ENCODE measurements around the gene STIMATE. TPM values are rescaled to one million over a fixed set of nuclear protein-coding genes. Genes with fewer than 3 reads are reported as not detected.

The STIMATE gene
- total RNA-seq, 1 donor from 2014 or later: 8.9 TPM

- H3K27ac ChIP-seq (ENCODE audit: low read depth, low read length): peak overlapping the region; percentile 42
- H3K36me3 ChIP-seq (ENCODE audit: control insufficient read depth in 3 of 3, insufficient read depth in 3 of 3, low read length in 3 of 3): peaks cover 0 to 2% (median 2%) of the 10 kb centered on the region in 3 donors
- H3K4me3 ChIP-seq (ENCODE audit: low read length in 3 of 3): no peak overlapping the region
- no peaks in the 10 kb centered on the region for H3K9me3 ChIP-seq (ENCODE audit: control insufficient read depth in 3 of 3, low read length in 3 of 3)
- no peaks in the 10 kb centered on the region for H3K27me3 ChIP-seq (ENCODE audit: control insufficient read depth in 3 of 3, insufficient read depth in 3 of 3, low read length in 3 of 3)
- H3K4me1 ChIP-seq (ENCODE audit: control insufficient read depth in 3 of 3, insufficient read depth in 3 of 3, low read length in 3 of 3): peaks cover 49 to 66% (median 55%) of the 10 kb centered on the region in 3 donors
- peak overlapping the region in 2 of 3 donors; percentile 29 to 88 for H3K9ac ChIP-seq (ENCODE audit: low read depth in 1 of 3, low read length in 3 of 3)
These were observed 1.9 kb downstream of the STIMATE start for GRCh38 chr3:52895418-52895817.

GRCh38 chr3:52894756-52895155, 2.6 kb downstream of the STIMATE start:
- H3K27ac ChIP-seq (ENCODE audit: low read depth, low read length): peak overlapping the region; percentile 42
- peak overlapping the region in 2 of 3 donors; percentile 30 to 61 for H3K9ac ChIP-seq (ENCODE audit: low read depth in 1 of 3, low read length in 3 of 3)
- no peaks in the 10 kb centered on the region for H3K27me3 ChIP-seq (ENCODE audit: control insufficient read depth in 3 of 3, insufficient read depth in 3 of 3, low read length in 3 of 3)
- no peaks in the 10 kb centered on the region for H3K9me3 ChIP-seq (ENCODE audit: control insufficient read depth in 3 of 3, low read length in 3 of 3)
- H3K4me1 ChIP-seq (ENCODE audit: control insufficient read depth in 3 of 3, insufficient read depth in 3 of 3, low read length in 3 of 3): peaks cover 49 to 66% (median 55%) of the 10 kb centered on the region in 3 donors
- peaks cover 0 to 2% (median 2%) of the 10 kb centered on the region in 3 donors for H3K36me3 ChIP-seq (ENCODE audit: control insufficient read depth in 3 of 3, insufficient read depth in 3 of 3, low read length in 3 of 3)
- no peak overlapping the region for H3K4me3 ChIP-seq (ENCODE audit: low read length in 3 of 3)

DNA sequence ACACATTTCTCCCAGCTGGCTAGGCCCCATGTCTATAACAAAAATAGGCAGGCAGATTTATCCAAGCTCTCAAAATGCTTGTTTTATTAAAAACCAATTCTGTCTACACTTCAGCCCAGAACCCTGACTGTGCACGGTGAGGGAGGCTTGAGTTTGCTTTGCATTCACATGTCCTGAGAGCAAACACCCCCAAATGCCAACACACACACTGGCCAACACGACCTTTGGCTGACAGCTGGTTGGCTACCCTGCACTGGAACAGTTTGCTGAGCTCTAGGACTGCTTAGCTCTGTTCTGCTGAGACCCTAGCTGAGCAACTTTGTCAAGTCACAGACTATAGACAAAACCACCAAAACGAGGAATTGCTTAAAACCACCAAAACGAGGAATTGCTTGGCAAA, 3.6 kb downstream of the STIMATE start:
- H3K36me3 ChIP-seq (ENCODE audit: control insufficient read depth in 3 of 3, insufficient read depth in 3 of 3, low read length in 3 of 3): peaks cover 0 to 7% (median 2%) of the 10 kb centered on the region in 3 donors
- no peaks in the 10 kb centered on the region for H3K9me3 ChIP-seq (ENCODE audit: control insufficient read depth in 3 of 3, low read length in 3 of 3)
- no peaks in the 10 kb centered on the region for H3K27me3 ChIP-seq (ENCODE audit: control insufficient read depth in 3 of 3, insufficient read depth in 3 of 3, low read length in 3 of 3)
- H3K9ac ChIP-seq (ENCODE audit: low read depth in 1 of 3, low read length in 3 of 3): peak overlapping the region; percentile 59 to 62 (median 61)
- H3K27ac ChIP-seq (ENCODE audit: low read depth, low read length): peak overlapping the region; percentile 81
- H3K4me3 ChIP-seq (ENCODE audit: low read length in 3 of 3): peak overlapping the region in 2 of 3 donors; percentile 5 to 19
- H3K4me1 ChIP-seq (ENCODE audit: control insufficient read depth in 3 of 3, insufficient read depth in 3 of 3, low read length in 3 of 3): peaks cover 49 to 66% (median 55%) of the 10 kb centered on the region in 3 donors

DNA sequence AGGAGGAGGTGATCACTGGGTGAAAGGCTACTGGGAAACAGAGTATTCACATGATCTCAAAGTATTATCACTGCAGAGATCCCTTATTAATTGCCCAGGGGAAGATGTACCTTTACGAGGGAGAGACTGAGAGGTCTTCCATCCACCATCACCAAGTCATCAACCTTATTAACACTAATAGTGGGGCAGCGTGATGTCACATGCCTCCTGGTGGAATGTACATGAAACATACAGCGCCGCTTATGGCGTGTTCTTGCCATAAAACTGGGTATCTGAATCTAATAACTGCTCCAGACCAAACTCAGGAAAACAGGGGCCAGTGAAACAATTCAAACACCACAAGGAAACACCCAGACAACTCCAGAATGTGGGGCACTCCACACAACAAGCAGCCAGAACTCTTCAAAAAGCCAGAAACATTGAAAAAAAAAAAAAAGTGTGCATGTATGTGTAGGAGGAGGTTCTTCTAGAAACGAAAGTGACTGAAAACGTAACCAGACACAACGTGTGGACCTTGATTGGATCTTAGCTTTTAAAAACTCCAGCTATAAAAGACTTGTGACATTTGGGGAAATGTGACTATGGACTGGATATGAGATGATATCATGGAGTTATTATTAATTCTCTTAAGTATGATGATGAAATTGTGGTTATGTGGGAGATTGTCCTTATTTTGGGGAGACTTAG, 4.6 kb downstream of the STIMATE start:
- Histone ChIP-seq H3K27ac (ENCODE audit: low read depth, low read length) (peak overlapping the region; percentile 81), H3K4me3 (ENCODE audit: low read length in 3 of 3) (peak overlapping the region; percentile 41 to 43 (median 42)), H3K4me1 (ENCODE audit: control insufficient read depth in 3 of 3, insufficient read depth in 3 of 3, low read length in 3 of 3) (peaks cover 49 to 62% (median 55%) of the 10 kb centered on the region in 3 donors)

GRCh38 chr3:52892290-52892624, 5.1 kb downstream of the STIMATE start:
- Histone ChIP-seq H3K9ac (ENCODE audit: low read depth in 1 of 3, low read length in 3 of 3) (peak overlapping the region; percentile 47 to 62 (median 61)), H3K4me3 (ENCODE audit: low read length in 3 of 3) (peak overlapping the region in 2 of 3 donors; percentile 41 to 42), H3K9me3 (ENCODE audit: control insufficient read depth in 3 of 3, low read length in 3 of 3) (no peaks in the 10 kb centered on the region), H3K27ac (ENCODE audit: low read depth, low read length) (peak overlapping the region; percentile 81), H3K4me1 (ENCODE audit: control insufficient read depth in 3 of 3, insufficient read depth in 3 of 3, low read length in 3 of 3) (peaks cover 49 to 64% (median 55%) of the 10 kb centered on the region in 3 donors), H3K27me3 (ENCODE audit: control insufficient read depth in 3 of 3, insufficient read depth in 3 of 3, low read length in 3 of 3) (no peaks in the 10 kb centered on the region), H3K36me3 (ENCODE audit: control insufficient read depth in 3 of 3, insufficient read depth in 3 of 3, low read length in 3 of 3) (peaks cover 0 to 7% (median 3%) of the 10 kb centered on the region in 3 donors)

More for the DNA sequence above, 4.6 kb downstream of the STIMATE start:
- Histone ChIP-seq H3K36me3 (ENCODE audit: control insufficient read depth in 3 of 3, insufficient read depth in 3 of 3, low read length in 3 of 3) (peaks cover 0 to 7% (median 2%) of the 10 kb centered on the region in 3 donors), H3K27me3 (ENCODE audit: control insufficient read depth in 3 of 3, insufficient read depth in 3 of 3, low read length in 3 of 3) (no peaks in the 10 kb centered on the region), H3K9ac (ENCODE audit: low read depth in 1 of 3, low read length in 3 of 3) (peak overlapping the region; percentile 47 to 62 (median 61)), H3K9me3 (ENCODE audit: control insufficient read depth in 3 of 3, low read length in 3 of 3) (no peaks in the 10 kb centered on the region)

DNA sequence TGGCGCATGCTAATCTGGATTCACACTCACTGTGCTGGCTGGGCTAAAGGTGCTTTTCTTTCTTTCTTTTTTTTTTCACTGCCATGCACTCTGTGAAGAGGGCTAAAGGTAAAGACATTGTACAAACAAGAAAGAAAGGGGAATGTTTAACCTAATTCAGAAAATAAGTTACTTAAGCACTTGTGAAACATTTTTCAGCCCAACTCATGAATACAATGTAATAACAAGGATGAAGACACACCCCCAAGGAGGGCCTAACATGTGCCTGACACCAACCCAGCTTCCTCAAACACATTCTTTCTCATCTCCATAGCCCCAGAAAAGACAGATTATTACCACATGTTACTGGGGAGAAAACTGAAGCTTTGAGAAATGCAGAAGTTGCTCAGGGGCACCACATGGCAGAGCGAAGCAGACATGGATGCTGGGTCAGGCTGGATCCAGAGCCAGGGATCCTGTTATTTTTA, 5.7 kb downstream of the STIMATE start:
- Histone ChIP-seq H3K4me3 (ENCODE audit: low read length in 3 of 3) (peak overlapping the region in 1 of 3 donors; percentile 23), H3K36me3 (ENCODE audit: control insufficient read depth in 3 of 3, insufficient read depth in 3 of 3, low read length in 3 of 3) (peaks cover 0 to 7% (median 4%) of the 10 kb centered on the region in 3 donors), H3K9ac (ENCODE audit: low read depth in 1 of 3, low read length in 3 of 3) (peak overlapping the region in 1 of 3 donors; percentile 61), H3K9me3 (ENCODE audit: control insufficient read depth in 3 of 3, low read length in 3 of 3) (no peaks in the 10 kb centered on the region), H3K4me1 (ENCODE audit: control insufficient read depth in 3 of 3, insufficient read depth in 3 of 3, low read length in 3 of 3) (peaks cover 45 to 65% (median 52%) of the 10 kb centered on the region in 3 donors), H3K27ac (ENCODE audit: low read depth, low read length) (peak overlapping the region; percentile 81), H3K27me3 (ENCODE audit: control insufficient read depth in 3 of 3, insufficient read depth in 3 of 3, low read length in 3 of 3) (no peaks in the 10 kb centered on the region)

DNA sequence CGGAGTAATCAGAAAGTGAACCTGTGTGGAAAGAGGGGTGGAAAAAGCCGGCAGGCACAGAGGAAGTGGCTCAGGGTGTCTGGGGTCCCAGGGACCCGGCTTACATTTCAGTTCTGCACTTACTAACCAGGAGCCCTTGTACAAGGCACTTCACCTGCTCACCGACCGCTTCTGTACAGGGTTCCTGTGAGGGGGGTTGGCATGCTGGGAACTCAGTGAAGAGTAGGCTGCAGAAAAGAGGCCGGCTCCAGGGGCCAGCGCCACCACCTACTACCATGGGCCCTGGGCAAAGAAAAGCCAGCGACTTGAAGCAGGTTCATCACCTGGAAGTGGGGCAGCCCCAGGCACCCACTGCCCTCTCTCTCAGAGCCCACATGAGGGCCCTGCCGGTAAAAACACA, 6.2 kb downstream of the STIMATE start:
- no peaks in the 10 kb centered on the region for H3K9me3 ChIP-seq (ENCODE audit: control insufficient read depth in 3 of 3, low read length in 3 of 3)
- H3K27ac ChIP-seq (ENCODE audit: low read depth, low read length): peak overlapping the region; percentile 16
- no peak overlapping the region for H3K4me3 ChIP-seq (ENCODE audit: low read length in 3 of 3)
- peaks cover 42 to 64% (median 48%) of the 10 kb centered on the region in 3 donors for H3K4me1 ChIP-seq (ENCODE audit: control insufficient read depth in 3 of 3, insufficient read depth in 3 of 3, low read length in 3 of 3)
- peak overlapping the region in 1 of 3 donors; percentile 19 for H3K9ac ChIP-seq (ENCODE audit: low read depth in 1 of 3, low read length in 3 of 3)
- peaks cover 0 to 7% (median 4%) of the 10 kb centered on the region in 3 donors for H3K36me3 ChIP-seq (ENCODE audit: control insufficient read depth in 3 of 3, insufficient read depth in 3 of 3, low read length in 3 of 3)
- no peaks in the 10 kb centered on the region for H3K27me3 ChIP-seq (ENCODE audit: control insufficient read depth in 3 of 3, insufficient read depth in 3 of 3, low read length in 3 of 3)

GRCh38 chr3:52890735-52891134, 6.6 kb downstream of the STIMATE start:
- H3K4me1 ChIP-seq (ENCODE audit: control insufficient read depth in 3 of 3, insufficient read depth in 3 of 3, low read length in 3 of 3): peaks cover 38 to 64% (median 47%) of the 10 kb centered on the region in 3 donors
- H3K9ac ChIP-seq (ENCODE audit: low read depth in 1 of 3, low read length in 3 of 3): no peak overlapping the region
- no peak overlapping the region for H3K27ac ChIP-seq (ENCODE audit: low read depth, low read length)
- H3K9me3 ChIP-seq (ENCODE audit: control insufficient read depth in 3 of 3, low read length in 3 of 3): no peaks in the 10 kb centered on the region
- no peaks in the 10 kb centered on the region for H3K27me3 ChIP-seq (ENCODE audit: control insufficient read depth in 3 of 3, insufficient read depth in 3 of 3, low read length in 3 of 3)
- no peak overlapping the region for H3K4me3 ChIP-seq (ENCODE audit: low read length in 3 of 3)
- H3K36me3 ChIP-seq (ENCODE audit: control insufficient read depth in 3 of 3, insufficient read depth in 3 of 3, low read length in 3 of 3): peaks cover 0 to 7% (median 4%) of the 10 kb centered on the region in 3 donors

- Histone ChIP-seq H3K27ac (ENCODE audit: low read depth, low read length) (no peak overlapping the region), H3K27me3 (ENCODE audit: control insufficient read depth in 3 of 3, insufficient read depth in 3 of 3, low read length in 3 of 3) (no peaks in the 10 kb centered on the region), H3K9ac (ENCODE audit: low read depth in 1 of 3, low read length in 3 of 3) (no peak overlapping the region), H3K4me3 (ENCODE audit: low read length in 3 of 3) (no peak overlapping the region), H3K4me1 (ENCODE audit: control insufficient read depth in 3 of 3, insufficient read depth in 3 of 3, low read length in 3 of 3) (peaks cover 31 to 56% (median 43%) of the 10 kb centered on the region in 3 donors), H3K36me3 (ENCODE audit: control insufficient read depth in 3 of 3, insufficient read depth in 3 of 3, low read length in 3 of 3) (peaks cover 0 to 10% (median 6%) of the 10 kb centered on the region in 3 donors), H3K9me3 (ENCODE audit: control insufficient read depth in 3 of 3, low read length in 3 of 3) (no peaks in the 10 kb centered on the region)
These were observed 7.4 kb downstream of the STIMATE start for GRCh38 chr3:52889901-52890300.

- H3K36me3 ChIP-seq (ENCODE audit: control insufficient read depth in 3 of 3, insufficient read depth in 3 of 3, low read length in 3 of 3): peaks cover 0 to 10% (median 9%) of the 10 kb centered on the region in 3 donors
- peaks cover 6 to 35% (median 18%) of the 10 kb centered on the region in 3 donors for H3K4me1 ChIP-seq (ENCODE audit: control insufficient read depth in 3 of 3, insufficient read depth in 3 of 3, low read length in 3 of 3)
- H3K9ac ChIP-seq (ENCODE audit: low read depth in 1 of 3, low read length in 3 of 3): no peak overlapping the region
- H3K4me3 ChIP-seq (ENCODE audit: low read length in 3 of 3): no peak overlapping the region
- no peaks in the 10 kb centered on the region for H3K27me3 ChIP-seq (ENCODE audit: control insufficient read depth in 3 of 3, insufficient read depth in 3 of 3, low read length in 3 of 3)
- H3K27ac ChIP-seq (ENCODE audit: low read depth, low read length): no peak overlapping the region
- H3K9me3 ChIP-seq (ENCODE audit: control insufficient read depth in 3 of 3, low read length in 3 of 3): no peaks in the 10 kb centered on the region
These were observed 10.2 kb downstream of the STIMATE start for GRCh38 chr3:52887166-52887565.
